ENCODE results near the gene MAP6. TPM values are rescaled to one million over a fixed set of nuclear protein-coding genes. Genes with fewer than 3 reads are reported as not detected.

Gene MAP6
- total and polyA plus RNA-seq, 12 donors: 1.2 to 9.1 (median 5.8) TPM

- peaks cover 0 to 20% (median 2%) of the 10 kb centered on the region in 9 donors for H3K4me1 ChIP-seq
- no peak overlapping the region for H3K27ac ChIP-seq
- H3K4me3 ChIP-seq: no peak overlapping the region
- WGBS, 2 donors: 96 to 98% methylated on average over 2 of the region's 2 CpGs
- no peaks in the 10 kb centered on the region for H3K9me3 ChIP-seq
- H3K36me3 ChIP-seq: no peaks in the 10 kb centered on the region
- DNase-seq (no peak), ATAC-seq (no peak)
- TF ChIP-seq CTCF (IDR thresholded peaks at IDR 0.05): no peak
- H3K27me3 ChIP-seq: no peaks in the 10 kb centered on the region
- intact Hi-C loops (cut with DNase I): no loop called here
Measured at GRCh38 chr11:75632962-75633361, 35.9 kb downstream of the MAP6 start.

- peaks cover 0 to 20% (median 2%) of the 10 kb centered on the region in 9 donors for H3K4me1 ChIP-seq
- H3K36me3 ChIP-seq: no peaks in the 10 kb centered on the region
- no peak for DNase-seq
- WGBS, 2 donors: 96 to 99% methylated on average over 2 of the region's 2 CpGs
- ATAC-seq: no peak
- intact Hi-C loops (cut with DNase I): no loop called here
- no peak for TF ChIP-seq CTCF (IDR thresholded peaks at IDR 0.05)
- no peaks in the 10 kb centered on the region for H3K9me3 ChIP-seq
- no peaks in the 10 kb centered on the region for H3K27me3 ChIP-seq
- H3K4me3 ChIP-seq: no peak overlapping the region
- H3K27ac ChIP-seq: no peak overlapping the region
Measured at GRCh38 chr11:75632450-75632849, 36.4 kb downstream of the MAP6 start.

- 82 to 88% methylated on average over 2 of the region's 2 CpGs for WGBS, 2 donors
Measured at GRCh38 chr11:75631086-75631730, 37.6 kb downstream of the MAP6 start.

GRCh38 chr11:75627906-75628668 is 40.8 kb downstream of the MAP6 start:
- 76 to 82% methylated on average over 11 of the region's 11 CpGs for WGBS, 2 donors
- intact Hi-C loops (cut with DNase I): no loop called here
- no peak for TF ChIP-seq CTCF (IDR thresholded peaks at IDR 0.05)
- ATAC-seq: no peak
- no peaks in the 10 kb centered on the region for H3K36me3 ChIP-seq
- peaks cover 0 to 2% (median 0%) of the 10 kb centered on the region in 9 donors for H3K4me1 ChIP-seq
- H3K9me3 ChIP-seq: no peaks in the 10 kb centered on the region
- H3K27me3 ChIP-seq: no peaks in the 10 kb centered on the region
- no peak overlapping the region for H3K27ac ChIP-seq
- no peak for DNase-seq
- no peak overlapping the region for H3K4me3 ChIP-seq

More at GRCh38 chr11:75631086-75631730, 37.6 kb downstream of the MAP6 start:
- Histone ChIP-seq H3K27me3 (no peaks in the 10 kb centered on the region), H3K9me3 (no peaks in the 10 kb centered on the region), H3K36me3 (no peaks in the 10 kb centered on the region), H3K4me3 (no peak overlapping the region), H3K4me1 (peaks cover 0 to 20% (median 2%) of the 10 kb centered on the region in 9 donors), H3K27ac (no peak overlapping the region)
- ATAC-seq (no peak), DNase-seq (no peak)
- TF ChIP-seq CTCF (IDR thresholded peaks at IDR 0.05): no peak
- intact Hi-C loops (cut with DNase I): no loop called here
